GM12872 (cell line): ENCODE data around the gene GIMAP5.

Experiments used
- CTCF ChIP-seq: IDR thresholded peaks from 3 replicates; pipeline ENCODE4 v1.5.1; 2011; ENCODE audit warnings: low read depth, mild to moderate bottlenecking, low read length, moderate library complexity; ENCODE audit not compliant: insufficient read depth

GIMAP5 gene

GRCh38 chr7:150769768-150770167, 32.5 kb downstream of the GIMAP5 start:
- no peak for TF ChIP-seq CTCF

GRCh38 chr7:150778014-150778737, 41.0 kb downstream of the GIMAP5 start:
- TF ChIP-seq CTCF = no peak

GRCh38 chr7:150778738-150779301, 41.6 kb downstream of the GIMAP5 start:
- peak; percentile 91 for TF ChIP-seq CTCF

DNA sequence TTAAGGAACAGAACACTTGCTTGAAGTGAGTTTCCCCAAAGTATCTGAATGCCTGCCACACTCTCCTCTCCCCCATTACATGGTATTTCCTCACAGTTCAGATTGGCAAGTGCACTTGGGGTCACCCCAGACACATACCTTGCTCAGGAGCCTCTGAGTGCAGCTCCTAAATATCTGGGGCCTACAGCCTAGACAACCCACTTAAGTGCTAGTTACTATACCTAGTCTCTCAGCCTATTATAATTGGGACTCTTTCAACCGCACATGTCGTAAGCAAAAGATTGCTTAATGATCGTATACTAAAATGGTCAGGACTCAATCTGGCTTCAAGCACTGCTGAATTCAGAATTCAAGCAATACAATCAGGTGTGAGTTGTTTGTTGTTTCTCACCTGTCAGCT, 43.1 kb downstream of the GIMAP5 start:
- TF ChIP-seq CTCF = no peak

DNA sequence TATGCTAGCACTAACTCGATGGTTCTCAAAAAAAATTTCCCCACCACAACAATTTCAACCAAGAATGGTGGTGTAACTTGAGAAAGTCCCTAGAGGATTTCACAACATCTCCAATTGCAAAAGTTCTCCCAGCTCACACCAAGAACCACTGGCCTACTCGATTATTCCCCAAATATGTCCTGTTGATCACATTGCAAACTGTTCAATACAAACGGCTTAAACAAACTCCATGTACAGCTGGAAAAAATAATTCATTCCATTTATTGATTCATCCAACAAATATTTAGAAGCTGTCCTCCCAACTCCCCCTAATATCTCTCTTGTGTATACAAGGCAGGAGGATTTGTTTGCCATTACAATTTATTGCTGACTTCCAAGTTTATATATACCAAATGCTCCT, 43.9 kb downstream of the GIMAP5 start:
- TF ChIP-seq CTCF = no peak

GRCh38 chr7:150781961-150782360, 44.7 kb downstream of the GIMAP5 start:
- no peak for TF ChIP-seq CTCF

DNA sequence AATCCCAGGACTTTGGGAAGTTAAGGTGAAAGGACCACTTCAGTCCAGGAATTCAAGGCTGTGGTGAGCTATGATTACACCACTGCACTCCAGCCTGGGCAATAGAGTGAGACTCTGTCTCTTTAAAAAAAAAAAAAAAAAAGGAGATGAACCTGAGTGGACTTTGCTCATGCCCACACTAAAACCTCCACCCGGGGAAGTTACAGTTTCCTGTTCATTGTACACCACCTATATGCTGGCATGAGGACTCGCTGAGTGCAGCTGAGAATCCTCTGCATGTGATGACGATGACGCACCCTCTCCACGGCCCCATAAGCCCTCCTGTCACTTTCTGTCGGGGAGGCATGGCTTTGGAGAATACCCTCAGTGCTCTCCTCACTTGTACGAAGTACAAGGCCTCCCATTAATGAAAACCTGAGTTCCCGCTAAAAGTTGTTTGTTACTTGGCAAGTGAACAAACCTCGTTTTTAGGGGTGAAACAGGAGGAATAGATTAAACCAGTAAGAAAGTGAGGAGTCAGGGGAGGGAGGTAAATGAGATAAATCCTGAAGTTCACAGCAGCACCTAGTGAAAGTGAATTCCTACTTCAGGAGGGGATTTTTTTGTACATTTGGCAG, 47.0 kb downstream of the GIMAP5 start:
- no peak for TF ChIP-seq CTCF
